Measurements from ENCODE around the gene KCNN3.

KCNN3 gene

DNA sequence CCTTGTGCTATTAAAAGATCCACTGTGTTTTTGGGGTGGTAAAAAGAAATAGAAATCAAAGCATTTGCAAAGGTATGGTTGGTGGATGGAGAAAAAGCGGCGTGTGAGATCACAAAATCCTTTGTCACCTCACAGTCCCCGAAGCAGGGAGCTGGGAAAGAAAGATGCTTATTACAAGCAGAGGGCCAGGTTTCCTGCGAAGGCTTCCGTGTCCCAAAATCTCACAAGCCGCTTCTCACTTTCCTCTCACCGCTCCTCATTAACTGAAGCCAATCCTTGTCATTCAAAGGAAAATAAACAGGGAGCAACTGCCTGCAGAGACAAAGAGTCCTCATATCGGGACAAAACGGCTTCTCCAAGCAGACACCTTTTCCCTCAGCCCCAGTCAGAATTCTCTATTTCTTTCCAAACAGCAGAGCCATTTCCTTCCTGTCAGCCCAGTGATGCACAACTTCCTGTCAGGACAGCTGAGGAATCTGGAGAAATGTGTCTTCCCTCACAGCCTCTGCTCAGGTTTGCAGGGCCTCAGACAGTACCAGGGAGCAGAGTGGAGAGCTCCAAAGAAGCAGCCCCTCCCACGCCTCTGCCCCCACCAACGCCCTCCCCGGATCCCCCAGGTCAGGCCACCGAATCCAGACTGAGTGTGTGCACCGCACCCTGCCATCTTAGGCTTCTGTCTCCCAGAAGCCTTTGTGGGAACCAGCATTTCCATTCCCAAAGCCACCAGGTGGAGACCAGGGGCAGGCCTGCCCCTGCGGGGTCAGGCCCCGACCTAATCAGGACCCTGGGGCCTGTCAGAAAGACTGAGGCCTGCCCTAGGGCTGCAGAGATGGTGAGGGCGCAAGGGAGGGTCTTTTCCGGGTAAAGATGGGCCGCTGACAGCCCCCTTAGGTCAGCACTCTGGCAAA, 29.6 kb downstream of the KCNN3 start:
- DNase-seq: no peak

DNA sequence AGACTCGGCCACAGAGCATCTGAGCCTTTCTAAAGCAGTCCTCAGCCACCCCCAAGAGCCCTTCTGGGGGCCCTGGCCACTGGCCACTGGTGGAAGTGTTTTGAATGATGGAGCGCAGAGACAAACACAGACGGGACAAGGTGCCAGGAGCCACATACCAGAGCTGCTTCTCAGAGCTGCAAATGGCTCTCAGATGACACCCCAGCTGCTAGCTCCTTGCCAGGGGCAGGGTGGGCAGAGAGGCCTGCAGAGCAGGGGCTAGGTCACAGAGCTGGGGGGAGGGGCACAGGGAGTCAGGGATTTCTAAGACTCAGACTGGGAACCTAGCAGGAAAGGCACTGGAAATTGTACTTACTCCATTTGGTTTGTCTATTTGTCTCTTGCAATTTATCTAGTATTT, 30.4 kb downstream of the KCNN3 start:
- DNase-seq: peak; percentile 60

DNA sequence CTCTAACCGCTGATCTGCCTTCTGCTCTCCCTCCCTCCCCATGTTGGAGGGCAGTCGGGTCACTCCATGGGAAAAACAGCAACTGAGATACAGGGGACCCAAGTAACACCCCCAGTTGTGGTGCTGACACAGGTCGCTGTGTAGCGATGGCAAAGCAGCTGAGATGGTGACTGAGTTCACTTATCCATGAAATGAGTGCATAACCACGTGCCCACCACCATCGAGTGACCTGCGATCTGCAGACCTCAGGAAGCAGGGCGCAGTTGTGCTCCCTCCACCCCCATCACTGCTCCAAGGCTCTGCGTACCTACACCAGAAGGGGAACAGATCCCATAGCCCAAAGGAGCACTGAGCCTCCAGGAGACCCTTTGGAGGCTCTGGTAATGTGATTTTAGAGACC, 31.1 kb downstream of the KCNN3 start:
- DNase-seq: peak; percentile 20

DNA sequence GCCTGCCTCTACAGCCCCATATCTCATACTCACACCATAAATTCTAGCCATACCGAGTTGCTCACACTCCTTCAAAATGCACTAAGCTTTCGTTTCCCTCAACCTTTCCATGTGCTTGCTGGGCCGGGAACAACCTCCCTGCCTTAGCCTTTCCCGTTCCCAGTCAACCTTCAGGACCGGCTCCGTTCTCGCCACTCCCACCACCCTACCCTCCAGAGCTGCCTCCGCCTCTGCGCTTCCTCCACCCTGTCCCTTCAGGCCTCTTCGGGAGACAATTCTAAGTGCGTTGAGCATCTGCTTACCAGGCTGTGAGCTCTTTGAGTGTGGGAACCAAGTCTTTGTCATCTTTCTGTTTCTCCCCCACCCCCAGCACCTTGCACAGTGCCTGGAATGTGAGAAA, 31.6 kb downstream of the KCNN3 start:
- DNase-seq: no peak

DNA sequence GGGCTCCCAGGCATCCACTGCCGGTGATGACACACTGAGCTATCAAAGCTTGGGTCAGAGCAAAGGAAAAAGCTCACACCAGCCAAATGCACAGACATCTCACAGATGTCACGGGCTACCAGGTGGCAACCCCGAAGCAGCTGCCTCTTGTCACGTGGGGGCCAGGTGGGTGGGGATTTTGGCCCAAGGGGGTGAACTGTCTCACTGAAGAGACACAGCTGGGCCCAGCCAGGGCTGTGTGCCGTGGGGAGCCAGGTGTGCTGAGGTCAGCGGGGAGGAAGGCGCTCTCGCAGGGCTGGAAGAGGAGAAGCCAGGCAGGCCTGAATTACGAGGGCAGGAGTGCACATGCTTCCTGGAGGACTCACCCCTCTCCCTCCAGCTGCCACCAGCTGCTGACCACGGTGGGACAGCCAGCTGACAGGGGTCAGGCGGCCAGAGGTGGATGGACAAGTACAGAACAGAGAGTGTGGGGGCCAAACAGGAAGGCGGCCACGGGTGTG, 32.4 kb downstream of the KCNN3 start:
- DNase-seq: peak; percentile 90

DNA sequence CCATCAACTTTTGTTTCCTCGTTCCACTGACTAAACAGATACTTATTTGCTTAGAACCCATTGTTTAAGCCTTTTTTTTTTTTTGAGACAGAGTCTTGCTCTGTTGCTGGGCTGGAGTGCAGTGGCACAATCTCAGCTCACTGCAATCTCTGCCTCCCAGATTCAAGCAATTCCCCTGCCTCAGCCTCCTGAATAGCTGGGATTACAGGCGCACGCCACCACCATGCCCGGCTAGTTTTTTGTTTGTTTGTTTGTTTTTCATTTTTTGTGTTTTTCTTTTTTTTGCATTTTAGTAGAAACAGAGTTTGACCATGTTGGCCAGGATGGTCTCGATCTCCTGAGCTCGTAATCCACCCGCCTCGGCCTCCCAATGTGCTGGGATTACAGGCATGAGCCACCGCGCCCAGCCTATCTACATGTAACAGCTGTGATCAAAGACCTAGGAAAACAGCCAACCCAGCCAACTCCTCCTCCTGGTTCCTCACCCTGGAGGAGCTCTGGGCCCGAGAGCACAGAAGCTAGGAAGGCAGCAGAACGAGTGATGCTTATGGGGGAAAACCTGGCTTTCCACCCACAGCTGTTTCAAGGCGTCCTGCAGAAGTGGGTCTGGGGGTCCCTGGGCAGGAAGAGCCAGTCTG, 32.9 kb downstream of the KCNN3 start:
- peak; percentile 90 for DNase-seq

DNA sequence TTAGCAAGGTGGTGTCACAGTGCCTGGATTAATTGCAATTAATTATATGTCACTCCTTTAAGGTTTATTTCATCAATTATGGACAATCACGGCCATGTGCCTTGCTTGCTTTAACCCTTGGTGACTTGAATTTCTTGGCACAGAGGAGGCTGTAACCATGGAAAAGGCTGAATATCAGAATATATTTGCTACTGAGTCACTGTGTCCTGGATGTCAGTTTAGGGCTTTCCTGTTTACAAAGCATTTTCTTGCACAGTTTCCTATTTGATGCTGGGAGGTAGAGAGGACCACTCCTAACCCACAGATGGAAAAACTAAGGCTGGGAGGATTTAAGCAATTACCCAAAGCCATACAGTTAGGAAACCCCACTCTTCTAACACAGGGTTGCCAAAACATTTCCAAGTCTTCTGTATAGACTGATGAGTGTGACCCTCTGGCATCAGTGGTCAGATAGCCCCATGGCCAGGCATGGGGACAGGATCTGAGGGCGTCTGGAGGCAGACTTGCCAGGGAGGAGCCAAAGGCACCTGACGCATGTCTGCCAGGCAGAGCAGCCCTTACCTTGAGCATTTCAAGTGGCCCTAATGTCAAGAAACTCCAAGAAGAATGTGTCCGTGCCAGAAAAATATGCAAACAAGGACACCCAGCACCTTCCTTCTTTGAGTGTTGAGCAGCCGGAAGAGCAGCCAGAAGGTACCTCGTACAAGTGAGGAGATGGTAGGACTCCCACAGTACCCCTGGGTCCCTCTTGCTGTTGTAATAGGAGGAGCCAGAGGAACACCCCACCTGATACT, 34.4 kb downstream of the KCNN3 start:
- DNase-seq: no peak

DNA sequence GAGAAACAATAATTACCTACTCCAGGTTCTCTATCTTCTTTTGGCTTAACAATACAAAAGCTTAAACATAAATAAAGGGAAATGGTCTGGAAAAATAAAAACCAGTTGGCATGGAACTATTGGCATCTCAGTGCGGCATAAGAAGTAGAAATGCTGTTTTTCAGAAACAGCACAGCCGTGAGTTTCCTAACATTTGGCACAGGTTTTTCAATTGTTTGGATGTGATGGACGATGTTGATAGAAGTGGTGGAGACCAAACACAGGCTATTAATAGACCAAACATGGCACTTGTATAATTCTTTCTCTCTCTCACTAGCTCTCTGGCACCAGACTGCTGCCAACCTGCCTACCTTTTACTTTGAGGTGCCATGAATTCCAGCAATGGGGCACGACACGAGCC, 36.2 kb downstream of the KCNN3 start:
- no peak for DNase-seq

DNA sequence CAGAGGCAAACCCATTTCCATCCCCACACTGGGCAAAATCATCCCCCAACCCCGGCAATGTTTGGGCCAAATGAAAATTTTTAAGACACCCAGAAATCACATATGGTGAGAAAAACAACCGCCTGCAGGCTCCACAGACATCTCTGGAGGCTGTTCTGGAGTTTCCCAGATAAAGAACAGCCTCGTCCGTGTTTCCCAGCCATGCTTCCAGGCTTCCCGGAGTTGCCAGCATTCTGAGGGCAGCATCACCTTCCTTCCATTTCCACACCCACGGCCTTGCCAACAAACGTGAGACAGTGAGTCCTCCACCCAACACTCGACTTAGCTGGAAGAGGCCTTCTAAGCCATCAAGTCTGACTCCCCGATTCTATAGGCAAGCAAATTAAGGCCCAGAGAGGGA, 36.9 kb downstream of the KCNN3 start:
- no peak for DNase-seq

DNA sequence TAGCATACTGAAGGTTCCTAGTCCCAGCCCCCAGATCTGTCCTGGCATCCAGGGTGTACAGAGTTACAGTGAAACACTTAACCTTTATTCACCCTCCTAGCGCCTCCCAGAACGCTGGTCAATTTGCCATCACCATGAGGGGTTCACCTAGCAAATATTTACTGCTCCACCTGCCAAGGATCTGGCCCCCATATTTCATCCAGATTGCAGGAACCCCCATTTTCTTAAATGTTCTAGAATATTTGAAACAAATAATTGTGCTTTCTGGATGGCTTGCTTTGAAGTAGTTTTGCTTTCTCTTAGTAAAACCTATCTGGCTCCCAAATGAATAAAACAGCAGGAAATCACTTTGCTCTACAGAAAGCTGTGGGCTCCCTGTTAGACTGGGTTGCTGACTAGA, 37.7 kb downstream of the KCNN3 start:
- no peak for DNase-seq

DNA sequence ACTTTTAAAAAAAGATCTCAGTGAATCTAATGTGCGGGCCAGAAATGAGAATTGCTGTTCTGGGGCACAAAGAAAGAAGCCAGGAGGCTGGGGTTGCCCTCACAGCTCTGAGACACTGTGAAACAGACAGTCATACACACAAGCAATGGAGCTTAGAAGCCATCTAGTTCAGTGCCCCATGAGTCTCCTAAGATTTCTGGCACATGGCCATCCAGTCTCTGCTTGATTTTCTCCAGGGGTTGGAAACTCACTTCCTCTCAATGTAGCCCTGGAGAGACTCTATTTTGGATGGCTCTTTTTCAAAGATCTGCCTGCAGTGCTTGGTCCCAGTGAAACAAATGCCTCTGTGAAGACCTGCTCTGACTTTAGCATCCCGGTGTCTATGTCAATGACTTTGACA, 38.6 kb downstream of the KCNN3 start:
- DNase-seq: no peak

DNA sequence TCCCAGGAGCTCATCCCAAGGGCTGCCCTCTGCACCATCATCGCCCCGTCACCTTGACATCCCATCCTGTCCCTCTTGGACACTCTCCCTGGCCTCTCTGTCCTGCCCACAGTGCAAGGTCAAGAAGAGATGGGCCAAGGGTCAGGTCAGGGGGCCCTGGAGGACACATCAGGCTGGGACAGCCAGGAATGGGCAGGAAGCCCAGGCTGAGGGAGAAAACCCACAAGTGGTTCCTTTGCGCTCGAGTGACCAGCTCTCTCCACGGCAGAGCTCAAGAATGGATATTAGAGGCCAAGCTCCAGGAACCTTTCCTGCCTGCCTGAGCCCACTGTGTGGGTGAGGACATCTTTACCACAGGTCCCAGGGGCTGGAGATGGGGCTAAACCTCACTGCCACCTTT, 41.0 kb downstream of the KCNN3 start:
- DNase-seq: no peak

DNA sequence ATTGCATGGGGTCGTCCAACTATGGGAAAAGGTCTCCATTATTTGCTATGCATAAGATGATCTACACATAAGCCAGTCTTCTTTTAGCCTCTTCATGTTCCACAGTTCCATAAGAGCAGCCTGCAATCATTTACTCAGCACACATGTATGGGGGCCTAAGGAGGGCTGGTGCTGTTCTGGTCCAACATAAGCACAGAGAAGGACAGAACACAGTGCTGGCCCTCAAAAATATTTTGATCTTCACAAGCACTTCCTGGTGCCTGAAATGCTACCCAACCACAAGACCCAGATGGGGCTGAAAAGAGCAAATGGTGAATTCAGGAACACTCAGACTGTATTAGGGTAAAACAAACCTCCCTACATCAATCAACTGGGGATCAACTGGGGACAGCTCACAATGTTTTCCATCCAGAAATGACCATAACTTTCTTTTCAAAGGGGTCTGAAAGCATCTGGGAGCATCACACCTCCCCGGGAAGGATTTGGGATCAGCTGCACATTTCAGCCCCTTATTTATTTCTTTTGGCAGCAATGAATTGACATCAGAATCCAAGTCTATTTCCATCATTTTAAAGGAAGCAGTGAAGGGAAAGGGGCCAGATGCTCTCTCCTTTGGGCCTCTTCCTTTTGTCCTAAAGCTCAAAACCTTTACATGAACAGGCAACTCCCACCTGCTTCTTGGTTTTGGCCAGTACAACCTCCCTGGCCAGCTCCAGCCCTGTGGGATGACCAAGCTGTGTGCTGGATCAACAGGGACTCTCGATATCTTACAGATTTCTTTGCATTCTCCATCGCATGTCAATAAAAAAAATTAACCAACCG, 45.7 kb downstream of the KCNN3 start:
- DNase-seq: no peak

DNA sequence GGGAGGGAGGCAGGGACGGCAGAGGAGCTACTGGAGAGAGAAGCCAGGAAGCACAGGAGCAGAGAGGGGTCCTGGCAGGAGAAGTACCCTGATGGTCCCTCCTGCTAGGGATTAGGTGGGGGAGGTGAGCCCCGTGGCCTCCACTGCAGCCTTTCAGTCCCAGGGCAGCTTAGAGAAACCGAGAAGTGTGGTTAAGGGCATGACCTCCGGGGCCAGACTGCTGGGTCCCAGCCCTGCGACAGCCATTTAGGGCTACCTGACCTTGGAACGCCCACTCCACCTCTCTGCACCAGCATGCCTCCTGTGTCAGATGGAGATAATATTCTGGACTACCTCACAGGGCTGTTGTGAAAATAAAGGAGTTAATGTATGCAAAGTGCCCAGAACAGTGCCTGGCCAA, 47.4 kb downstream of the KCNN3 start:
- no peak for DNase-seq

DNA sequence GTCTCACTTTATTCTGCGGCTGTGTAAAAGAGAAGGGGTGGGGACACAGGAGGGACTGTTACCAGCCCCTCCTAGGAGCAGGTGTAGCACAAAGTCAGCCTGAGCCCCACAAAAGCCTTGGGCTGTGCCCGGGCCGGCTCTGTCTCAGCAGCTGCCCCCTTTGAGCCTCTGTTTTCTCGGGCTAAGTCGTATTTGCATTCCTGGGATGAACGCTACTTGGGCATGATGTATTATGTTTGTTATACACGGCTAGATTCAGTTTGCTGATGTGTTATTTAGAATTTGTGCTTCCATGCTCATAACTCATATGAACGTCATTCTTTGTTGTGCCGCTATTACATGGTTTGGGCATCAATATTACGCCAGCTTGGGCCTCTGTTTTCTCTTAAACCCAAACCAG, 47.8 kb downstream of the KCNN3 start:
- no peak for DNase-seq

DNA sequence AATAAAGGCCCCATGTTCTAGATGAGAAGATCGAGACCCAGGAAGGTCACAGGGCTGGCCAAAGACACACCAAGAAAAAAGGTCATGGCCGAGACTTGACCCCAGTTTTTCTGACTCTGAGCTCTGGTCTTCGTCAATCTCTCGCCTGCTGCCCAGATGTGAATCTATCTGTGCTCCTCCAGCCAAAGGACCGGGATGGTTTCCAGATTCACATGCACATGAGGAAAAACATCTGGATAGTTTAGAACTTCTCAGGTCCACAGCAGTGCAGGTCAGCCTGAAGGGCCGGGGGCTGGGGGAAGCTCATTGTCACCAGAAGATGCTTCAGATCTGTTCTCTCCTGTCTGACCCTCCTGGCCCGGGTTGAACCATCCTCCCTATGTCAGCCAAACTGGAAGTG, 49.0 kb downstream of the KCNN3 start:
- DNase-seq: no peak

DNA sequence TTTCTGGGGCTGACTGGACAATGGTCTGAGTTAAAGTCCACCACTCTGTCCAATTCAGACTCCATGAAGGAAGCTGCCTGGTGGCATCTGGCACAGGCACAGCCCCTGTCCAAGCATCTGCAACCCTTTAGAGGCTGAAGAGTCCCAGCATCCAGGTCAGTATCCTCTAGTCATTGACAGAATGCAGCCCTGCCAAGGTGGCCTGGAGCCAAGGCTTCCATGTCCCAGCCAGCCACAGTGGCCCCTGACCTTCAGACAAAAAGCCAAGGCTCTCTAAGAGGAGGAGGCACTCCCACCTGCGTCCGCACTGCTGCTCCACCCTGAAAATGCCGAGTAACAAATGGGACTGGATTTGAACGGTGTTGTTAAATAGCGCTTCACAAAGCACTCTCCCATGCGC, 49.4 kb downstream of the KCNN3 start:
- no peak for DNase-seq

DNA sequence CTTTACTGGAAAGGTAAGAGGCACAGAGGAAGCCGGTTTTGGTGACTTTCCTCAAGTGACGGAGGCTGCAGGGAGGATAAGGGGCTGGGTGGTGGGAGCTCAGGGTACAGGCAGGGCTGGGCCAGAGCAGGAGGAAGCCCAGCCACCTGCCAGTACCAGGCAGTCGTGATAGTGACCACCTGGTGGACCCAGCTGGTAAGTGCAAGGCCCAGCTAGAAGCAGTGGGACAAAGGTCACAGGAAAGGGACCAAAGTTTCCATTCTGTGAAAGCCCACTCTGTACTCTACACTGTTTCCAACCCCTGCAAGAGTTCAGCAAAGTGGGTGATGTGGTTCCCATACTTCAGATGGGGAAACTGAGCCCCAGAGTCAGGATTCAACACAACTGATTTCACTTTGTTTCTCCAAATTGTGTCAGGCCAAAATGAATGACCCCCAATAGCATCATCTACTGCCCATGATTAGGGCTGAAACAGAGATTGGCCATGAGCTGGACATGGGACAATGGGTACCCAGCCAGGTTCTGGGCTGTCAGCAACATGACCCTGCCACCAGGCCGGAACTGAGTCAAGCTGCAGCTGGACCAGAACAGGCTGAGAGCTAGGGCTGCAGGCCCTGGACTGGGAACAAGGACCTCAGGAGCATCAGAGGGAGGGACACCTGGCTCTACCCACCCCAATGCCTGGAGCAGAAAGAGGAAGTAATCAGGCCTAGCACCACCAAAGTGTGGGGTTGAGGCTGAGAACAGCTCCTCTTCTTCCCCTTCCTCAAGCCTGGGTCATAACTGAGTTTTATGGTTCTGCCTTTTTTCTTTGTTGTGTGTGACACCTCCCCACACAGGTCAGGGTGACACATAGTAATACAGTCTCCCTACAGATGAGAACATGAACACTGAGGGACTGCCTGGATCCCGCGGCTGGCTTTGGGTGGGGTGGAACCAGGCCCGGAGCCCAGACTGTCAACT, 50.2 kb downstream of the KCNN3 start:
- DNase-seq: no peak

DNA sequence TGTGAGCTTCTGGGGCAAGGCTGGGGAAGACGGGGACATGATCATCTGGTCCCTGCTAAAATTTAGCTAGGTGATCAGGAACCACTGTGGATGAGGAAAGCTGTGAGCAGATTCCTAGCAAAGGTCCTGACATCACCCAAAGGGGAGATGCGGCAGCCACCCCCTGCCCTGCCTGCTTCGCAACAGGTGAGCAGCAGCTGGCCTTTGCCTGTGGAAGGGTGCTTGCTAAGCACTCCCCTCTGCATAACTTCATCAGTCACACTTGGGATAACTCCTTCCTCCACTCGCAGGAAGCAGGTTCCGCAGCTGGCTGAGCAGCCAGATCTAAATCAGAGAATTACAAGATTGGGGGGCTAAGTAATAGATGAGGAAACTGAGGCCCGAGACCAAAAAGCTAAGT, 51.2 kb downstream of the KCNN3 start:
- DNase-seq: no peak

DNA sequence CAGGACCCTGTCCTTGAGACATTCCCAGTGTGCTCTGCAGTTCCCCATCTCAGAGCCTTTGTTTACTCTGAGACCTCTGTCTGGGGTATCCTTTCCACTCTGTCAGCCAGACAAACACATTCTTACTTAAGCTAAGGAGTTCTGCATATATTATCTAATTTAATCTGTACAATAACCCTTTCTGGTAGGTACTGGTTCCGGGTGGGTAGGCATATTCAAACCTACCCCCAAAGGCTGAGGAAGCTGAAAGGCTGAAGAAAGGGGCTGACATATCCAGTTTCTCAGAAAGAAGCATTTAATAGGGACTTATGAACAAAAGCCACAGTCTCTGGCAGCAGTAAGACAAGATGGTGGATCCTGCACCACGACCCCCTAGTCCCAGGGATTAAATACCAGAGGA, 53.1 kb downstream of the KCNN3 start:
- DNase-seq: no peak

DNA sequence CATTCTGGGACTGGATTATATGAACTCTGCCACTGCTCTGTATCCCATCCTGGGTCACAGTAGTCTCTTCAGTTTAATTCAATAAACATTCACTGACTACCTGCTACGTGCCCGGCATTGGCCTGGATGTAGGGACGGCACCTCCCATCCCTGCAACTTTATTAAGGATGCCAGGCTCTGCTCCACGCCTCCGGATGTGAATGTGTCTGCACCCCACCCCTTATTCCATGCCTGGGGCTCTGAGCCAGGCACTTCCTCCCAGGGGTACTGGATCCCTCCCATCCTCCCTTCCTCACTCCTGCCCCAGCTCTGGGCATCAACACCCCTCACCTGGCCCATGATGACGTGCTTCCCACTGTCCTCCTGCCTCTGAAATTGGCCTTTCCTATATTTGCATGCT, 53.7 kb downstream of the KCNN3 start:
- no peak for DNase-seq
